WTC11 (cell line): ENCODE results near the gene NDUFB10. TPM values are rescaled to one million over a fixed set of nuclear protein-coding genes. Genes with fewer than 3 reads are reported as not detected.

ENCODE experiments used
- ATAC-seq: fragments of 200-7000 bp; cut with Tn5 transposase; 2 replicates; pipeline ENCODE4 v1.10.0; 2021; ENCODE audit warnings: mild to moderate bottlenecking, moderate library complexity
- CTCF ChIA-PET: fragments of 300-600 bp; sonication (Branson Sonifier 250); formaldehyde crosslinking; loops from one replicate; lab custom pipeline; 2021; ENCODE audit warnings: antibody characterized with exemption; lab: Charles Lee
- POLR2A ChIA-PET: fragments of 350-600 bp; sonication (Branson Sonifier 250); formaldehyde crosslinking; loops from one replicate; lab custom pipeline; 2021; ENCODE audit warnings: antibody characterized with exemption; lab: Charles Lee
- DNase-seq: peaks from one replicate; pipeline ENCODE4 v3.0.0; 2021; ENCODE audit warnings: low spot score
- H3K27ac Mint-ChIP-seq: 2 replicates; pipeline ENCODE4 v1.8.0; 2021; ENCODE audit warnings: mixed read lengths
- H3K27me3 Mint-ChIP-seq: 2 replicates; pipeline ENCODE4 v1.8.0; 2021; ENCODE audit warnings: low read depth, mild to moderate bottlenecking, moderate library complexity, mixed read lengths
- H3K36me3 Mint-ChIP-seq: 2 replicates; pipeline ENCODE4 v1.8.0; 2021; ENCODE audit warnings: mixed read lengths
- H3K4me1 Mint-ChIP-seq: 2 replicates; pipeline ENCODE4 v1.8.0; 2022; ENCODE audit warnings: mixed read lengths
- H3K4me3 Mint-ChIP-seq: 2 replicates; pipeline ENCODE4 v1.8.0; 2021; ENCODE audit warnings: mild to moderate bottlenecking, moderate library complexity, mixed read lengths
- H3K9me3 Mint-ChIP-seq: 2 replicates; pipeline ENCODE4 v1.8.0; 2021; ENCODE audit warnings: mixed read lengths
- ATF1 ChIP-seq: sonication (generic); formaldehyde crosslinking; IDR thresholded peaks from 2 replicates; pipeline ENCODE4 v1.8.1; 2023; ENCODE audit warnings: mild to moderate bottlenecking, moderate library complexity, missing genetic modification reagents
- ELF4 ChIP-seq: sonication (generic); formaldehyde crosslinking; IDR thresholded peaks from 2 replicates; pipeline ENCODE4 v1.8.1; 2022; ENCODE audit warnings: low read depth, mild to moderate bottlenecking, moderate library complexity, missing genetic modification reagents
- FOXP1 ChIP-seq: sonication (generic); formaldehyde crosslinking; IDR thresholded peaks from 2 replicates; pipeline ENCODE4 v1.8.0; 2022; ENCODE audit warnings: missing genetic modification reagents, mild to moderate bottlenecking, moderate library complexity, borderline replicate concordance
- GTF2I ChIP-seq: fragments of 250-450 bp; sonication (Bioruptor Pico); conservative IDR thresholded peaks from 2 replicates; pipeline ENCODE4 v1.4.0; 2021; ENCODE audit warnings: mild to moderate bottlenecking
- MYBL2 ChIP-seq: sonication (generic); formaldehyde crosslinking; IDR thresholded peaks from 2 replicates; pipeline ENCODE4 v1.8.1; 2023; ENCODE audit warnings: mild to moderate bottlenecking, moderate library complexity, missing genetic modification reagents
- SMAD4 ChIP-seq: sonication (generic); formaldehyde crosslinking; IDR thresholded peaks from 2 replicates; pipeline ENCODE4 v1.8.0; 2022; ENCODE audit warnings: mild to moderate bottlenecking, missing genetic modification reagents
- TP53 ChIP-seq: sonication (generic); formaldehyde crosslinking; IDR thresholded peaks from 2 replicates; pipeline ENCODE4 v1.8.1; 2023; ENCODE audit warnings: mild to moderate bottlenecking, missing genetic modification reagents
- ZNF232 ChIP-seq: sonication (generic); formaldehyde crosslinking; IDR thresholded peaks from 2 replicates; pipeline ENCODE4 v1.8.0; 2022; ENCODE audit warnings: mild to moderate bottlenecking, missing genetic modification reagents
- ZNF416 ChIP-seq: fragments of 250-450 bp; sonication (Bioruptor Pico); IDR thresholded peaks from 2 replicates; pipeline ENCODE4 v1.9.0; 2021; ENCODE audit warnings: mild to moderate bottlenecking, inconsistent platforms
- total RNA-seq: library from RNA; stranded (reverse); gene quantifications from 3 replicates; pipeline ENCODE4 v1.2.3, GENCODE V29; 2021
- TF ChIP-seq, protein P1 (sequence below): sonication (generic); formaldehyde crosslinking; IDR thresholded peaks from 2 replicates; pipeline ENCODE4 v1.8.0; 2022; ENCODE audit warnings: mild to moderate bottlenecking, missing genetic modification reagents
- TF ChIP-seq, protein P2 (sequence below): sonication (generic); formaldehyde crosslinking; IDR thresholded peaks from 2 replicates; pipeline ENCODE4 v1.8.1; 2023; ENCODE audit warnings: mild to moderate bottlenecking, missing genetic modification reagents
- TF ChIP-seq, protein P3 (sequence below): sonication (generic); formaldehyde crosslinking; IDR thresholded peaks from 2 replicates; pipeline ENCODE4 v1.8.1; 2023; ENCODE audit warnings: mild to moderate bottlenecking, missing genetic modification reagents
- TF ChIP-seq, protein P4 (sequence below): fragments of 250-450 bp; sonication (Bioruptor Pico); conservative IDR thresholded peaks from 2 replicates; pipeline ENCODE4 v1.9.0; 2021; ENCODE audit warnings: mild to moderate bottlenecking
- TF ChIP-seq, protein P5 (sequence below): sonication (generic); formaldehyde crosslinking; IDR thresholded peaks from 2 replicates; pipeline ENCODE4 v1.8.1; 2023; ENCODE audit warnings: mild to moderate bottlenecking, moderate library complexity, missing genetic modification reagents
- TF ChIP-seq, protein P6 (sequence below): sonication (generic); formaldehyde crosslinking; IDR thresholded peaks from 2 replicates; pipeline ENCODE4 v1.8.0; 2023; ENCODE audit warnings: missing genetic modification reagents
- TF ChIP-seq, protein P7 (sequence below): sonication (generic); formaldehyde crosslinking; IDR thresholded peaks from 2 replicates; pipeline ENCODE4 v1.8.1; 2023; ENCODE audit warnings: mild to moderate bottlenecking, missing genetic modification reagents, borderline replicate concordance

The NDUFB10 gene
- total RNA-seq, 1 experiment from 2014 or later = 228 TPM

DNA sequence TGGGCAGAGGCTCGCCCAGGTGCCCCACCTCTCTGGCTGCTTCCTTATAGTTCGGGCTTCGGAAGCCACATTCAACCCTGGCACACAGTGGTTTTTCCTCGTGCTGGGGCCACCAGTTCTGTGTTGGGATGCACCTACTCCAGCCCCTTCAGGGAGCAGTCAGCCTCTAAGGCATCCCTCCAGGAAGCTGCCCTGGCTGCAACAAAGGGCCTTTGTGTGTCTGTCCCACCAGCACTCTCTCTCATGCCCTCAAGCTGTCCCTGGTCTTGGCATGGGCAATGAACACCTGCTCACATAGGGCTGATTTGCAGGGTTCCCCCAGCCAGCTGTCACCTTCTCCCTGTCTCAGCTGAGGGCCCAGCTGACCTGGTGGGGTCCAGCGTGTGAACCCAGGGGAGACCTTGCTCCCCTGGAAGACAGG is 22.7 kb downstream of the NDUFB10 start (continued):
- TF ChIP-seq, protein P1, sequence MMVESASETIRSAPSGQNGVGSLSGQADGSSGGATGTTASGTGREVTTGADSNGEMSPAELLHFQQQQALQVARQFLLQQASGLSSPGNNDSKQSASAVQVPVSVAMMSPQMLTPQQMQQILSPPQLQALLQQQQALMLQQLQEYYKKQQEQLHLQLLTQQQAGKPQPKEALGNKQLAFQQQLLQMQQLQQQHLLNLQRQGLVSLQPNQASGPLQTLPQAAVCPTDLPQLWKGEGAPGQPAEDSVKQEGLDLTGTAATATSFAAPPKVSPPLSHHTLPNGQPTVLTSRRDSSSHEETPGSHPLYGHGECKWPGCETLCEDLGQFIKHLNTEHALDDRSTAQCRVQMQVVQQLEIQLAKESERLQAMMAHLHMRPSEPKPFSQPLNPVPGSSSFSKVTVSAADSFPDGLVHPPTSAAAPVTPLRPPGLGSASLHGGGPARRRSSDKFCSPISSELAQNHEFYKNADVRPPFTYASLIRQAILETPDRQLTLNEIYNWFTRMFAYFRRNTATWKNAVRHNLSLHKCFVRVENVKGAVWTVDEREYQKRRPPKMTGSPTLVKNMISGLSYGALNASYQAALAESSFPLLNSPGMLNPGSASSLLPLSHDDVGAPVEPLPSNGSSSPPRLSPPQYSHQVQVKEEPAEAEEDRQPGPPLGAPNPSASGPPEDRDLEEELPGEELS (CRISPR knock-in tag) = no peak
- TF ChIP-seq, protein P2, sequence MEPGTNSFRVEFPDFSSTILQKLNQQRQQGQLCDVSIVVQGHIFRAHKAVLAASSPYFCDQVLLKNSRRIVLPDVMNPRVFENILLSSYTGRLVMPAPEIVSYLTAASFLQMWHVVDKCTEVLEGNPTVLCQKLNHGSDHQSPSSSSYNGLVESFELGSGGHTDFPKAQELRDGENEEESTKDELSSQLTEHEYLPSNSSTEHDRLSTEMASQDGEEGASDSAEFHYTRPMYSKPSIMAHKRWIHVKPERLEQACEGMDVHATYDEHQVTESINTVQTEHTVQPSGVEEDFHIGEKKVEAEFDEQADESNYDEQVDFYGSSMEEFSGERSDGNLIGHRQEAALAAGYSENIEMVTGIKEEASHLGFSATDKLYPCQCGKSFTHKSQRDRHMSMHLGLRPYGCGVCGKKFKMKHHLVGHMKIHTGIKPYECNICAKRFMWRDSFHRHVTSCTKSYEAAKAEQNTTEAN (CRISPR knock-in tag) = no peak
- TF ChIP-seq, protein P3, sequence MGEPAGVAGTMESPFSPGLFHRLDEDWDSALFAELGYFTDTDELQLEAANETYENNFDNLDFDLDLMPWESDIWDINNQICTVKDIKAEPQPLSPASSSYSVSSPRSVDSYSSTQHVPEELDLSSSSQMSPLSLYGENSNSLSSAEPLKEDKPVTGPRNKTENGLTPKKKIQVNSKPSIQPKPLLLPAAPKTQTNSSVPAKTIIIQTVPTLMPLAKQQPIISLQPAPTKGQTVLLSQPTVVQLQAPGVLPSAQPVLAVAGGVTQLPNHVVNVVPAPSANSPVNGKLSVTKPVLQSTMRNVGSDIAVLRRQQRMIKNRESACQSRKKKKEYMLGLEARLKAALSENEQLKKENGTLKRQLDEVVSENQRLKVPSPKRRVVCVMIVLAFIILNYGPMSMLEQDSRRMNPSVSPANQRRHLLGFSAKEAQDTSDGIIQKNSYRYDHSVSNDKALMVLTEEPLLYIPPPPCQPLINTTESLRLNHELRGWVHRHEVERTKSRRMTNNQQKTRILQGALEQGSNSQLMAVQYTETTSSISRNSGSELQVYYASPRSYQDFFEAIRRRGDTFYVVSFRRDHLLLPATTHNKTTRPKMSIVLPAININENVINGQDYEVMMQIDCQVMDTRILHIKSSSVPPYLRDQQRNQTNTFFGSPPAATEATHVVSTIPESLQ (CRISPR knock-in tag) = no peak
- TF ChIP-seq FOXP1 (CRISPR knock-in tag) (no peak), ZNF416 (no peak)

DNA sequence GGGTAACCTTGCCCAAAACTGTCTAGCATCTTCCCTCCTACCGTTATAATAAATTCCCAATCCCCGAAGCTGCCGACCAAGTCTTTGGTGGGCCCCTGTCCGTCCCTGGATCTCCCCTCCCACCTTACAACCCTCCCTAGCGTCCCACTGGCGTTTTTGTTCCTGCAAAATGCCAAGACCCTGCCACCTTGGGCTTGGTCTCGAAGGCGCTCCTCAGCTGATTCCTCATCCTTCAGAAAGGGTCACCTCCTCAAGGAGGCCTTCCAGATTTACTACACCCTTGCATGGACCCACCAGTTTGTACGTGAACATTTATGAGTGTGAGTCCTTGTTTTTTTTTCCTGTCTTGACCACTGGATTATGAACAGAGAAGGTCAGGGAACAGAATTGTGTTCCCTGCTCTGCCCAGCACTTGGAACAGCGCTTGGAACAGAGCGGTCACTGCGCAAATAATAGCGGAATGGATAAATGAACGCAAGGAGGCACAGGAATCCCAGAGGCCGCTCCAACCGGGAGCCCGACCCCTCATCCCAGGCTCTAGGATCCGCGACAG is 23.7 kb downstream of the NDUFB10 start:
- H3K36me3 Mint-ChIP-seq = peaks cover 5% of the 10 kb centered on the region; the same call in 1 of the 2 replicates
- peaks cover 39% of the 10 kb centered on the region for H3K27me3 Mint-ChIP-seq
- H3K9me3 Mint-ChIP-seq = no peaks in the 10 kb centered on the region
- DNase-seq (no peak), ATAC-seq (no peak)
- ChIA-PET POLR2A (no interaction called here), CTCF (interaction anchor here (0.7 to 4.4 kb wide), 3 partner anchors 21 to 1602 kb away, joined by 3 to 19 read pairs (median 3); no protein-coding TSS in a partner anchor)
- peak overlapping the region; percentile 69 for H3K4me3 Mint-ChIP-seq
- H3K4me1 Mint-ChIP-seq = peaks cover 27% of the 10 kb centered on the region
- TF ChIP-seq GTF2I (CRISPR knock-in tag) (peak; percentile 39; the same call in 1 of the 2 replicates), ZNF232 (no peak), TP53 (no peak), MYBL2 (peak; percentile 2; the same call in 1 of the 2 replicates)
- H3K27ac Mint-ChIP-seq = peak overlapping the region; percentile 80; the same call in 1 of the 2 replicates

DNA sequence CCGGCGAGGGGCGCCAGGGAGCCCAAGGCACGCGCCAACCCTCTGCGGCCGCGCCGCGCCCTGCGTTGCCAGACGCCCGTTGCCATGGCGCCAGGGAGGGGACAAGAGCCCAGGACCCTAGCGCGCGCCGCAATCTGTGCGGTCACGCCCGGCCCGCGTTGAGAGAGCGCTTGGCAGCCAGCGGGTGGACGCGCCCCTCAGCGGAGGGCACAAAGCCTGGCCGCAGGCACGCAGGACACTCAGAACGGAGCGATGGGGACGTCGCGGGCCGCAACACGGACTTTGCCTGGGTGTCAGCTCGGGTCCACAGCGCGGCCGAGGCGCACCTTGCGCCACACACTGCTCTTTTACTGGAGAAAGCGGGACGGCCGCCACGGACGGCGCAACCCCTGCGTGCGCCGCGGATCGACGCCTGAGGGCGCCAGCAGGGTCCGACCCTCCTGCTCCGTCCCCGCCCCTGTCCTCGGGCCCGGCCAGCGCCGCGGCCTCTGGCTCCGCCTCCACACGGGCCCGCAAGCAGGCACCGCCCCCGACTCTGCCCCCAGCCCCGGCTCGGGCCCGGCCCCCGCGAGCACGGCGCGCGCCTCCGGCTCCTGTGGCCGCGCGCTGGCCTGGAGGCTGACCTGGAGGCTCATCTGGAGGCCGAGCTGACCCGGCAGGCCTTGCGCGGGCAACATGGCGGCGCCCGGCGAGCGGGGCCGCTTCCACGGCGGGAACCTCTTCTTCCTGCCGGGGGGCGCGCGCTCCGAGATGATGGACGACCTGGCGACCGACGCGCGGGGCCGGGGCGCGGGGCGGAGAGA is 24.4 kb downstream of the NDUFB10 start, which contains the start of gene GFER:
TSS of gene GFER (plus strand) at position 650 of the 803 bp plus-strand sequence. CDS start at position 676, 26 bp downstream.
- Mint-ChIP-seq H3K36me3 (peaks cover 5% of the 10 kb centered on the region; the same call in 1 of the 2 replicates), H3K4me1 (peaks cover 30% of the 10 kb centered on the region), H3K4me3 (peak within 1 kb of the TSS; percentile 81), H3K27ac (peak within 1 kb of the TSS; percentile 80), H3K27me3 (peaks cover 42% of the 10 kb centered on the region), H3K9me3 (no peaks in the 10 kb centered on the region)
- POLR2A ChIA-PET = interaction anchor here (0.5 to 1.3 kb wide), 2 partner anchors 172 to 175 kb away, joined by 3 to 4 read pairs; partner anchors contain the start of gene TRAF7
- ATAC-seq (peak; percentile 78), DNase-seq (peak; percentile 95)
- CTCF ChIA-PET = interaction anchor here (0.5 to 1.8 kb wide), 7 partner anchors 9 to 201 kb away, joined by 3 to 11 read pairs (median 3); partner anchors contain the start of genes NUBP2 and SPSB3
- no peak for TF ChIP-seq ELF4 (CRISPR knock-in tag)
- no peak for TF ChIP-seq SMAD4 (CRISPR knock-in tag)
- TF ChIP-seq, protein P4, sequence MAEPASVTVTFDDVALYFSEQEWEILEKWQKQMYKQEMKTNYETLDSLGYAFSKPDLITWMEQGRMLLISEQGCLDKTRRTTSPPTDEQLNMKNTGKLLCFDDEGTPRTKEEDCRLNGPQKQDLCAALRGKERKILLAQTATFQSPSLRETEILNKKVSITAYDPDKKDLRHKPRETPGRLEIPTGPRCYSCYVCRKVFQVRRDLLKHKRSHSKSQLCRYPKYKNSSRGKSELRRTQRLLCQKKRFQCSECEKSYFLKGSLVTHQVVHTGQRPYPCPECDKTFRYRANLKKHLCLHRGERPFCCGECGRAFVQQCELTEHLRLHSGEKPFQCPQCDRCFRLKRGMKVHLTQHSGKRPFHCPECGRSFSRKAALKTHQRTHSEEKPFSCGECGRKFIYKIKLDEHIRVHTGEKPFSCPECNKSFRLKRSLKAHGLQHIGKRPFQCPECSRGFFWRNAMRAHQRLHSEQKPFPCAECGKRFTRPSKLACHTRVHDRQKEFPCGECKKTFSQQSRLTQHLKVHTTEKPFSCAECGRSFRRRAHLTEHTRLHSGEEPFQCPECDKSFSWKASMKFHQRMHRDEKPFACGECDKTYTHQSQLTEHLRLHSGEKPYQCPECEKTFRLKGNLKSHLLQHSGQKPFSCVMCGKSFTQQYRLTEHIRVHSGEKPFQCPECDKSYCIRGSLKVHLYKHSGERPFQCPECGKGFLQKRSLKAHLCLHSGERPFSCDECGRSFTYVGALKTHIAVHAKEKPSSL (CRISPR knock-in tag) = no peak
- TF ChIP-seq, protein P5, sequence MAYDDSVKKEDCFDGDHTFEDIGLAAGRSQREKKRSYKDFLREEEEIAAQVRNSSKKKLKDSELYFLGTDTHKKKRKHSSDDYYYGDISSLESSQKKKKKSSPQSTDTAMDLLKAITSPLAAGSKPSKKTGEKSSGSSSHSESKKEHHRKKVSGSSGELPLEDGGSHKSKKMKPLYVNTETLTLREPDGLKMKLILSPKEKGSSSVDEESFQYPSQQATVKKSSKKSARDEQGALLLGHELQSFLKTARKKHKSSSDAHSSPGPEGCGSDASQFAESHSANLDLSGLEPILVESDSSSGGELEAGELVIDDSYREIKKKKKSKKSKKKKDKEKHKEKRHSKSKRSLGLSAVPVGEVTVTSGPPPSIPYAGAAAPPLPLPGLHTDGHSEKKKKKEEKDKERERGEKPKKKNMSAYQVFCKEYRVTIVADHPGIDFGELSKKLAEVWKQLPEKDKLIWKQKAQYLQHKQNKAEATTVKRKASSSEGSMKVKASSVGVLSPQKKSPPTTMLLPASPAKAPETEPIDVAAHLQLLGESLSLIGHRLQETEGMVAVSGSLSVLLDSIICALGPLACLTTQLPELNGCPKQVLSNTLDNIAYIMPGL (CRISPR knock-in tag) = peak; percentile 72; the same call in 1 of the 2 replicates
- TF ChIP-seq, protein P6, sequence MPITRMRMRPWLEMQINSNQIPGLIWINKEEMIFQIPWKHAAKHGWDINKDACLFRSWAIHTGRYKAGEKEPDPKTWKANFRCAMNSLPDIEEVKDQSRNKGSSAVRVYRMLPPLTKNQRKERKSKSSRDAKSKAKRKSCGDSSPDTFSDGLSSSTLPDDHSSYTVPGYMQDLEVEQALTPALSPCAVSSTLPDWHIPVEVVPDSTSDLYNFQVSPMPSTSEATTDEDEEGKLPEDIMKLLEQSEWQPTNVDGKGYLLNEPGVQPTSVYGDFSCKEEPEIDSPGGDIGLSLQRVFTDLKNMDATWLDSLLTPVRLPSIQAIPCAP (CRISPR knock-in tag) = no peak
- TF ChIP-seq, protein P7, sequence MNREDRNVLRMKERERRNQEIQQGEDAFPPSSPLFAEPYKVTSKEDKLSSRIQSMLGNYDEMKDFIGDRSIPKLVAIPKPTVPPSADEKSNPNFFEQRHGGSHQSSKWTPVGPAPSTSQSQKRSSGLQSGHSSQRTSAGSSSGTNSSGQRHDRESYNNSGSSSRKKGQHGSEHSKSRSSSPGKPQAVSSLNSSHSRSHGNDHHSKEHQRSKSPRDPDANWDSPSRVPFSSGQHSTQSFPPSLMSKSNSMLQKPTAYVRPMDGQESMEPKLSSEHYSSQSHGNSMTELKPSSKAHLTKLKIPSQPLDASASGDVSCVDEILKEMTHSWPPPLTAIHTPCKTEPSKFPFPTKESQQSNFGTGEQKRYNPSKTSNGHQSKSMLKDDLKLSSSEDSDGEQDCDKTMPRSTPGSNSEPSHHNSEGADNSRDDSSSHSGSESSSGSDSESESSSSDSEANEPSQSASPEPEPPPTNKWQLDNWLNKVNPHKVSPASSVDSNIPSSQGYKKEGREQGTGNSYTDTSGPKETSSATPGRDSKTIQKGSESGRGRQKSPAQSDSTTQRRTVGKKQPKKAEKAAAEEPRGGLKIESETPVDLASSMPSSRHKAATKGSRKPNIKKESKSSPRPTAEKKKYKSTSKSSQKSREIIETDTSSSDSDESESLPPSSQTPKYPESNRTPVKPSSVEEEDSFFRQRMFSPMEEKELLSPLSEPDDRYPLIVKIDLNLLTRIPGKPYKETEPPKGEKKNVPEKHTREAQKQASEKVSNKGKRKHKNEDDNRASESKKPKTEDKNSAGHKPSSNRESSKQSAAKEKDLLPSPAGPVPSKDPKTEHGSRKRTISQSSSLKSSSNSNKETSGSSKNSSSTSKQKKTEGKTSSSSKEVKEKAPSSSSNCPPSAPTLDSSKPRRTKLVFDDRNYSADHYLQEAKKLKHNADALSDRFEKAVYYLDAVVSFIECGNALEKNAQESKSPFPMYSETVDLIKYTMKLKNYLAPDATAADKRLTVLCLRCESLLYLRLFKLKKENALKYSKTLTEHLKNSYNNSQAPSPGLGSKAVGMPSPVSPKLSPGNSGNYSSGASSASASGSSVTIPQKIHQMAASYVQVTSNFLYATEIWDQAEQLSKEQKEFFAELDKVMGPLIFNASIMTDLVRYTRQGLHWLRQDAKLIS = no peak
- TF ChIP-seq MYBL2 = peak; percentile 86
- no peak for TF ChIP-seq ATF1 (CRISPR knock-in tag)
